B cell (primary cell): ENCODE results near the gene PHACTR4. TPM values are rescaled to one million over a fixed set of nuclear protein-coding genes. Genes with fewer than 3 reads are reported as not detected.

Experiments
- ATAC-seq: fragments of 200-7000 bp; cut with Tn5 transposase; one replicate; pipeline ENCODE4 v1.10.0; 2021; ENCODE audit warnings: low read depth, mild to moderate bottlenecking, moderate number of reproducible peaks, moderate library complexity
- CTCF ChIA-PET: fragments of 350-600 bp; sonication (Branson Sonifier 250); formaldehyde crosslinking; loops from one replicate; lab custom pipeline; 2021; ENCODE audit warnings: antibody characterized with exemption, inconsistent platforms; lab: Charles Lee
- POLR2A ChIA-PET: fragments of 350-600 bp; sonication (Branson Sonifier 250); formaldehyde crosslinking; loops from one replicate; lab custom pipeline; 2021; ENCODE audit warnings: antibody characterized with exemption; lab: Charles Lee
- DNase-seq: peaks from one replicate; pipeline ENCODE4 v3.0.0; 2013
- H2AFZ ChIP-seq: 2 replicates; pipeline ENCODE4 v1.6.1; 2012; ENCODE audit warnings: mild to moderate bottlenecking, low read depth, low read length; ENCODE audit not compliant: insufficient read depth, poor library complexity, severe bottlenecking
- H3K27ac ChIP-seq, 2 donors: 1 replicate in 1 of 2; 2 replicates in 1 of 2; pipeline ENCODE4 v1.5.1; 2012 to 2013; ENCODE audit warnings: low read length in 2 of 2, mild to moderate bottlenecking in 2 of 2, moderate library complexity in 1 of 2
- H3K27me3 ChIP-seq, 4 experiments: fragments of 200-600 bp in 1 of 4; sonication (generic) in 1 of 4; replicated peaks in 1 of 4; 1 replicate in 2 of 4; 2 replicates in 2 of 4; pipeline versions ENCODE4 v1.6.1 to v1.7.0; 2013 to 2016; ENCODE audit warnings: low read length in 3 of 4, mild to moderate bottlenecking in 2 of 4, mixed read lengths in 1 of 4, moderate library complexity in 1 of 4; ENCODE audit not compliant: insufficient read depth in 4 of 4, control insufficient read depth in 3 of 4; ENCODE audit errors: control extremely low read depth in 1 of 4
- H3K36me3 ChIP-seq, 2 experiments: replicated peaks in 1 of 2; 1 replicate in 1 of 2; 2 replicates in 1 of 2; pipeline versions ENCODE4 v1.6.1 to v1.7.1; 2013; ENCODE audit warnings: low read length in 1 of 2; ENCODE audit not compliant: insufficient read depth in 2 of 2, control insufficient read depth in 1 of 2; ENCODE audit errors: control extremely low read depth in 1 of 2, extremely low read depth in 1 of 2
- H3K4me1 ChIP-seq, 2 donors: fragments of 200-600 bp in 1 of 2; sonication (generic) in 1 of 2; 1 replicate in 1 of 2; 2 replicates in 1 of 2; pipeline versions ENCODE4 v1.5.1 to v1.6.1; 2013 to 2017; ENCODE audit warnings: low read length in 2 of 2; ENCODE audit not compliant: control insufficient read depth in 2 of 2, insufficient read depth in 2 of 2
- H3K4me2 ChIP-seq: replicated peaks from 2 replicates; pipeline ENCODE3; 2012; ENCODE audit warnings: mild to moderate bottlenecking, low read depth, low read length; ENCODE audit not compliant: poor library complexity, severe bottlenecking
- H3K4me3 ChIP-seq, 5 experiments: fragments of 200-600 bp in 1 of 5; sonication (generic) in 1 of 5; 1 replicate in 3 of 5; 2 replicates in 2 of 5; pipeline versions ENCODE4 v1.5.1 to v1.7.0; 2011 to 2016; ENCODE audit warnings: low read length in 4 of 5, mild to moderate bottlenecking in 4 of 5, low read depth in 2 of 5, control low read depth in 1 of 5, moderate library complexity in 1 of 5; ENCODE audit not compliant: insufficient read depth in 1 of 5; ENCODE audit errors: control extremely low read depth in 1 of 5, extremely low read depth in 1 of 5
- H3K79me2 ChIP-seq: fragments of 200-600 bp; sonication (generic); one replicate; pipeline ENCODE4 v1.6.0; 2016; ENCODE audit warnings: low read length; ENCODE audit not compliant: control insufficient read depth, insufficient read depth
- H3K9ac ChIP-seq: fragments of 200-600 bp; sonication (generic); 2 replicates; pipeline ENCODE4 v1.6.1; 2017; ENCODE audit warnings: mild to moderate bottlenecking, low read length, moderate library complexity
- H3K9me3 ChIP-seq, 3 donors: one replicate each; pipeline versions ENCODE4 v1.6.1 to v1.7.1; 2013; ENCODE audit warnings: low read length in 2 of 3; ENCODE audit not compliant: control insufficient read depth in 2 of 3, insufficient read depth in 1 of 3; ENCODE audit errors: control extremely low read depth in 1 of 3
- H4K20me1 ChIP-seq: 2 replicates; pipeline ENCODE4 v1.6.0; 2012; ENCODE audit warnings: mild to moderate bottlenecking, low read length; ENCODE audit not compliant: insufficient read depth, control insufficient read depth, poor library complexity, severe bottlenecking
- H3K27ac Mint-ChIP-seq: one replicate; pipeline ENCODE4 v1.8.0; 2021; ENCODE audit warnings: mixed read lengths
- H3K27me3 Mint-ChIP-seq: one replicate; pipeline ENCODE4 v1.8.0; 2021; ENCODE audit warnings: mixed read lengths
- H3K4me1 Mint-ChIP-seq: one replicate; pipeline ENCODE4 v1.8.0; 2021; ENCODE audit warnings: mixed read lengths
- H3K4me3 Mint-ChIP-seq: one replicate; pipeline ENCODE4 v1.8.0; 2021; ENCODE audit warnings: mixed read lengths
- H3K9me3 Mint-ChIP-seq: one replicate; pipeline ENCODE4 v1.8.0; 2022; ENCODE audit warnings: mixed read lengths; ENCODE audit not compliant: insufficient read depth
- EZH2 ChIP-seq: IDR thresholded peaks from 2 replicates; pipeline ENCODE4 v1.6.1; 2012; ENCODE audit warnings: borderline replicate concordance, low read depth, mild to moderate bottlenecking, moderate library complexity, low read length; ENCODE audit not compliant: insufficient read depth, poor library complexity, severe bottlenecking
- WGBS: methylation state at CpG from one replicate; pipeline ENCODE4 v1.1.5; 2013; ENCODE audit warnings: missing lambda C conversion rate; ENCODE audit not compliant: insufficient coverage; 5-methylcytosine and 5-hydroxymethylcytosine counted together
- intact Hi-C: fragments of 100-400 bp; cut with micrococcal nuclease; formaldehyde crosslinking; loops from one replicate; pipeline ENCODE4 v1.10.0; 2022
- polyA plus RNA-seq: library from polyadenylated mRNA; depleted of rRNA; stranded (reverse); fragments of >200 nt; gene quantifications from 2 replicates; pipeline ENCODE4 v1.2.3, GENCODE V29; 2012
- total RNA-seq, 2 donors: library from RNA; stranded (reverse); fragments of 120-200 nt in 1 of 2; gene quantifications; 1 replicate in 1 of 2; 2 replicates in 1 of 2; pipeline versions ENCODE4 v1.2.3 to v1.2.4, GENCODE V29; 2013 to 2022
- TF ChIP-seq, protein P1 (sequence below): fragments of 200-600 bp; IDR thresholded peaks from one replicate; pipeline ENCODE4 v1.8.0; 2022; ENCODE audit warnings: antibody characterized with exemption, mild to moderate bottlenecking

Gene PHACTR4
- total and polyA plus RNA-seq, 2 donors (not counting 1 experiment from before 2014, with no cell fraction given) = 9.8 to 41.6 TPM

DNA sequence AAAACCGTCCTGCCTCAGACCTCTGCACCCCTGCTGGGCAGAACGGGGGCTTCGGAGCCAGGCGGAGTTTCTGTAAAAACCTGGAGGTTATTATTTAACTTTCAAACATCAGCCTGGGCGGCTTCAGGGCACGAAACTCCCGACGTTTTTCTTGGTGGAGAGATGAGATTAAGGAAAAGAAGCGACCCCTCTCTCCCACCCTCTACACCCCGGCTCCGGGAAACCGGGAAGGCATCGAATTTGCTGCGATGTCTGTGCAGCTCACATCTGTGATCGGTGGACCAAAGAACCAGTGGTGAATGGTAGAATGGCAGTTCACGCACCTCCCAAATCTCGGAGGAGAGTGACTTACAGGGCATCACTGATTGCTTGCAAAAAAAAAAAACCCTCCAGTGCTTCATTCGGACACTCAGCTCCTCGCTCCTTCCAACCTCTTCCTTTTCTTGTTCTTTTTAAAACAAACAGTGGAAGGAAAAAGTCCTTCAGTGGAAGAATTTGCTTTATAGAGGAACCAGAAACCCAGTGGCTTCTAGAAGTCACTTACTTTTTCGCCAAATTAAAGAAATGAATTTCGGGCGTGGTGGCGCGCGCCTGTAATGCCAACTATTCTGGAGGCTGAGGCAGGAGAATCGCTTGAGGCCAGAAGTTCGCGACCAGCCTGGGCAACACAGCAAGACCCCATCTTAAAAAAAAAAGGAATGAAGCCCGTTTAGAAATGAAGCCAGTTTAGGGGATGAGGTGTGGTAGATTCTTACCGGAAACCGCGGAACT lies 884 bp downstream of the PHACTR4 start:
- Histone ChIP-seq H3K9me3 (no peaks in the 10 kb centered on the region), H3K4me3 (peak overlapping the region; percentile 65 to 96 (median 88)), H3K79me2 (peaks cover 57% of the 10 kb centered on the region), H3K4me1 (peaks cover 11 to 19% of the 10 kb centered on the region in 2 donors), H4K20me1 (no peaks in the 10 kb centered on the region), H3K27ac (peak overlapping the region; percentile 75 to 81), H3K27me3 (no peaks in the 10 kb centered on the region), H3K36me3 (peaks cover 0 to 4% of the 10 kb centered on the region in 2 experiments), H3K4me2 (peak overlapping the region; percentile 89), H3K9ac (peak overlapping the region; percentile 92), H2AFZ (peak overlapping the region; percentile 100)
- ATAC-seq (peak; percentile 18), DNase-seq (no peak)
- WGBS = 57% methylated on average over 11 of the region's 32 CpGs
- Mint-ChIP-seq H3K4me3 (peak overlapping the region; percentile 97), H3K9me3 (no peaks in the 10 kb centered on the region), H3K27ac (peak overlapping the region; percentile 98), H3K4me1 (peaks cover 26% of the 10 kb centered on the region), H3K27me3 (no peaks in the 10 kb centered on the region)
- ChIA-PET POLR2A (interaction anchor here (0.8 to 2.6 kb wide), 2 partner anchors 42 to 134 kb away, joined by 3 to 19 read pairs; partner anchors contain the start of gene MED18), CTCF (interaction anchor here (0.6 to 2.4 kb wide), 3 partner anchors 39 to 122 kb away, joined by 5 to 13 read pairs (median 6); no protein-coding TSS in a partner anchor)
- intact Hi-C loops = loop anchor here (5.0 kb wide), 1 partner anchor 147 kb away; no protein-coding TSS in a partner anchor
- no peak for TF ChIP-seq EZH2
- TF ChIP-seq, protein P1, sequence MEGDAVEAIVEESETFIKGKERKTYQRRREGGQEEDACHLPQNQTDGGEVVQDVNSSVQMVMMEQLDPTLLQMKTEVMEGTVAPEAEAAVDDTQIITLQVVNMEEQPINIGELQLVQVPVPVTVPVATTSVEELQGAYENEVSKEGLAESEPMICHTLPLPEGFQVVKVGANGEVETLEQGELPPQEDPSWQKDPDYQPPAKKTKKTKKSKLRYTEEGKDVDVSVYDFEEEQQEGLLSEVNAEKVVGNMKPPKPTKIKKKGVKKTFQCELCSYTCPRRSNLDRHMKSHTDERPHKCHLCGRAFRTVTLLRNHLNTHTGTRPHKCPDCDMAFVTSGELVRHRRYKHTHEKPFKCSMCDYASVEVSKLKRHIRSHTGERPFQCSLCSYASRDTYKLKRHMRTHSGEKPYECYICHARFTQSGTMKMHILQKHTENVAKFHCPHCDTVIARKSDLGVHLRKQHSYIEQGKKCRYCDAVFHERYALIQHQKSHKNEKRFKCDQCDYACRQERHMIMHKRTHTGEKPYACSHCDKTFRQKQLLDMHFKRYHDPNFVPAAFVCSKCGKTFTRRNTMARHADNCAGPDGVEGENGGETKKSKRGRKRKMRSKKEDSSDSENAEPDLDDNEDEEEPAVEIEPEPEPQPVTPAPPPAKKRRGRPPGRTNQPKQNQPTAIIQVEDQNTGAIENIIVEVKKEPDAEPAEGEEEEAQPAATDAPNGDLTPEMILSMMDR = peak; percentile 45
